ENCODE measurements around the gene IBA57. TPM values are rescaled to one million over a fixed set of nuclear protein-coding genes. Genes with fewer than 3 reads are reported as not detected.

Gene IBA57
- total RNA-seq, result 9.1 and 11.8 TPM in 2 replicates

DNA sequence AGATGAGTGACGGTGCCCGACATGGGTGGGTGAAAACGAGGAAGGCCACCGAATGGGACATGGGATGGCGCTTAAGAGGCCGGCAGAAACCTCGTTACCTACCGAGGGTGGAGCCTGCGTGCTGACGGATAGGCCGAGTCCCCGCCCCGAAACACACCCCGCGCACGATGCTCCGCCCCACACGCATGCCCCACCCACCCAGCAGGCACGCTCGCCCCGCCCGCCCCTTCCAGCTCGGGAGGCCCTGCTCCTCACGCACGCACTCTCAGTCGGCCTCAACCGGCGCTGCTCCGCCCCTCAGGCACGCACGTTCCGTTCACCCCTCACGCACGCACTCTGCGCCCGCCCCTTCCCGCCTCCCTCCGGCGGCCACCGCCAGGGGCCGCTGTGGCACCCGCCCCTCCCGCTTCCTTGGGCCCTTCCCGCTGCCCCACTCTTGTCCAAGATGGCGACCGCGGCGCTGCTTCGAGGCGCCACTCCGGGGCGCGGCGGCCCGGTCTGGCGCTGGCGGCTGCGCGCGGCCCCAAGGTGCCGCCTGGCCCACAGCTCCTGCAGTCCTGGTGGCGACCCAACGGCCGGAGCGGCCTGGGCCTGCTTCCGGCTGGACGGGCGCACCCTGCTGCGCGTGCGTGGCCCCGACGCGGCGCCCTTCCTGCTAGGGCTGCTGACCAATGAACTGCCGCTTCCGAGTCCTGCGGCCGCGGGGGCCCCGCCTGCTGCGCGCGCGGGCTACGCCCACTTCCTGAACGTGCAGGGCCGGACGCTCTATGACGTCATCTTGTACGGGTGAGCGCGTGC is at the start of gene IBA57:
Gene IBA57, plus strand, starts transcription at position 433 of the 798 bp plus-strand sequence. Its CDS starts 13 bp downstream, at position 446.

DNA sequence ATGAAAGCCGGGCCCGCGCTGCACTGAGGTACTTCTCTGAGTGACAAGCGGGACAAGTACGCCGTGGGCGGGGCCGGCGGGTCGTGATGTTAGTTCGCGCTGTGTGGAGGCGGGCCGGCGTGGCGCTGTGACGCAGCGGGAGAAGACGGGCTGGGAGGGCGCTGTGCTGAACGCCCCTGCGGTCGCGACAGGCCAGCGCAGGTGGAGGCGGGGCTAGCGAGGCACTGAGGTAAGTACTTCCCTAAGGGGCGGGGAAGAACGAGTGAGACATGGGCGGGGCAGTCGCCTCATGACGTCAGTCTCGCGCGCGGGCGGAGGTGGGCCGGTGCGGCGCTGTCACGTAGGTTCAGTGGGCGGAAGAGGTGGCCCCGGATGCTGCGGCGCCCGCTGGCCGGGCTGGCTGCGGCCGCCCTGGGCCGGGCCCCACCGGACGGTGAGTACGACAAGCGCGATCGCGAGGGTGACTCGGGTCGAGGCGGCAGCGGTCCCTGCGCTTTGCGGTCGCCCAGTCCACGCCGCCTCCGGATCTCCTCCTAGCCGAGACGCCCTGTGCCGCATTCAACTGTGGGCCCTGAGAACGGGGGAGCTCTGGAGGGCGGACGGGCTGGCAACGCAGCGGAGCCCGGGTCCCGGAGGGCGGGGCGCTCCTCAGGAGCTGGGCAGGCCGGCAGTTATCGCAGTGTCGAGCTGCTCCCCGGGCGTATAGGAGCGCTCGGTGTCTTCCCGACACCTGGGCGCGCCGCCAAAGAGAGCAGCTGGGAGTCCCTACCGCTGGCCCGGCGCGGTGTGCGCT is 25.5 kb upstream of the IBA57 start, which contains the start of gene GUK1:
Gene GUK1, plus strand, starts transcription at position 349 of the 793 bp plus-strand sequence. Its CDS starts 24 bp downstream, at position 373.

DNA sequence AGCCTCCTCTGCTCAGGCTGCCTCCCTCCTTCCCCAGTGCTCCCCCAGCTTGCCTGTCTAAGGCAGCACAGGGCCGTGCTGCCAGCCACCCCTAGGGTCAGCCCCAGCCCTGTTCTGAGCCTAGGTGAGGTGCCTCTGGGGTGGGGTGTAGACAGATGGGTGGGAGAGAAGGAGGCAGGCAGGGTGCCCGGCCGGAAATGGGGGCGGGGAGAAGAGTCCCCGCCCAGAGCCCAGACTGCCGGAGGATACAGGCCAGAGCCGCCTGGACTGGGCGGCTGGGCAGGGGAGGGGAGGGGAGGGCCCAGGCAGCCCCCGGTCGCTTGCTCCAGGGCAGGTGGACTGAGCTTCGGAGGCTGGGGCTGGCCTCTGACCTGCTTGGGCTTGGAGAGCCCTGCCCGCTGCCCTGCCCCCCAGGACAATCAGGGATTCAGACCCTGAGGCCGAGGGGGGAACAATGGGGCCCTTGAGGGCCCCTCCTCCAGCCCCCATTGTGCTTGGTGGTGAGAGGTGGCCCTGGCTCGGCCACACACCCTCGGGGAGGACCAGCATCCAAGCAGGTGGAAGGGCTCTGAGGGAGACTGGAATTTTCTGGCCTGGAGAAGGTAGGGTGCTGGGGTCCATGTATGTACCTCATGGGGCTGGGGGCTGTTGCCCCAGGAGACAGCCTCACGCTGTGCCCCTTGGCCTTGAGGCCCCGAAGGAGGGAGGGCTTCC is 16.0 kb upstream of the IBA57 start, which contains the start of gene GJC2:
Gene GJC2, plus strand, starts transcription at position 525 of the 714 bp plus-strand sequence. CDS start 7,829 bp downstream, outside the sequence.

DNA sequence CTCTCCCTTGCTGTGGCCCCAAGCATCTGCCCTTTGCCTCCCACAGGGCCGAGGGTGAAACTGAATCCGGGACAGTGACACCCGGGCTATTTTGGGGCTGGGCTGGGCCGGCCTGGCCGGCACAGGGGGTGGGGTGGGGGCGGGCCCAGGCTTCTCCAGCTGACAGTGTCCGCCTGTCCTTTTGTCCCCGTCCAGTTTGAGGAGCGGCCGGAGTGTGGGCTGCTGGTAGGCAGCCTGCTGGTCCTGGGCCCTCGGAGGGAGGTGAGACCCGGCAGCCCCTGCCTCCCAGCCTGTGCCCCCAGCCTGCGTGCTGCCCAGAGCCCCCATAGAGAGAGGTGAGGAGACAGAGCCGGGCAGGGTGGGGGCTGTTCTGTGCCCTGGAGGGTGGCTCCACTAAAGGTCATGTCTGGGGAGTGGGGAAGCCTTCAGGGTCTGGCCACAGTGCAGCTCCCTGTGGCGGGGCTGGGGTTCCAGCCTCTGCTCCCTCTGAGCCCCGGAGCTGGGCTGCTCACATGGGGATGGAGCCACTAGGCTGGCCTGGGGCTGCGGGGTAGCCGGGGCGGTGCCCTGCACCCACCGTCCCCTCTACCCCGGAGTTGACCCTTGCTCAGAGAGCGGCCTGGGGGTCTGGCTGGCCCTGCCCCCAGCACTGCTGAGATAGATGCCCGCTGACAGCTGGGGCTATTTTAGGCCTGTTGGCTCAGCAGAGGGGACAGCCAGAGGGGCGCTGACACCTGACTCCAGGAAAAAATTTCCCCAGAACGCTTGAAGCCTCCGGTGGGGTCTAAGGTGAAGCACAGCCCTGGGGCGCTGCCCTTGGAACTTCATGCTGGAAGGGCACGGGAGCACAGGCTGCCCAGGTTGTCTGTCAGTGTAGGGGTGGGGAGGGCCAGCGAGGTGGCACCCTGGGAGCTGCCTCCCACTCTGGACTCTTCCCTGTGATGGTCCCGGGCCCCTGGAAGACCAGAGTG is 42.5 kb downstream of the IBA57 start, which contains the start of gene OBSCN:
Gene OBSCN, plus strand, starts transcription at position 194 of the 971 bp plus-strand sequence. CDS start 3,740 bp downstream, outside the sequence.

Small RNA genes within 50 kb of the gene (small RNA-seq; reads per million reads assigned to genes)
- gene AL359510.1, result not detected

Other genes with a start within 250 kb of the IBA57 start
- 3.5 and 3.9 TPM in 2 replicates for gene WNT9A, start 217.9 kb upstream of the IBA57 start, total RNA-seq
- gene WNT3A, start 158.8 kb upstream of the IBA57 start, total RNA-seq, result not detected in 2 replicates
- gene ARF1, start 83.1 kb upstream of the IBA57 start, total RNA-seq, result 349 and 404 TPM in 2 replicates
- gene C1orf35, start 62.5 kb upstream of the IBA57 start, total RNA-seq, result 8.8 and 10.4 TPM in 2 replicates
- 39.2 and 40.9 TPM in 2 replicates for gene MRPL55, start 56.5 kb upstream of the IBA57 start, total RNA-seq
- gene GUK1, start 25.5 kb upstream of the IBA57 start, total RNA-seq, result 365 and 512 TPM in 2 replicates
- gene GJC2, start 15.9 kb upstream of the IBA57 start, total RNA-seq, result 0.86 and 3.3 TPM in 2 replicates
- 2.9 and 3.6 TPM in 2 replicates for gene OBSCN, start 42.2 kb downstream of the IBA57 start, total RNA-seq
- gene TRIM11, start 241.0 kb downstream of the IBA57 start, total RNA-seq, result 22.1 and 24.5 TPM in 2 replicates

All from vein endothelial cell (primary cell).